HepG2 (cell line): ENCODE measurements around the gene ZNF503. TPM values are rescaled to one million over a fixed set of nuclear protein-coding genes. Genes with fewer than 3 reads are reported as not detected.
A peak's percentile ranks its signal among the peaks of the same experiment; 100 is the strongest.

Experiments used
- ATAC-seq: fragments of 200-7000 bp; cut with Tn5 transposase; 3 replicates; pipeline ENCODE4 v1.9.1; 2020; ENCODE audit warnings: mild to moderate bottlenecking, moderate library complexity
- Bru-seq: library from RNA; stranded (reverse); fragments of 400-500 nt; gene quantifications from one replicate; lab custom pipeline; 2021; lab: Mats Ljungman, UMichigan
- BruChase-seq, 2 experiments: library from RNA; stranded (reverse); fragments of 400-500 nt; gene quantifications; one replicate each; lab custom pipeline; 2021; lab: Mats Ljungman, UMichigan
- BruUV-seq: library from RNA; stranded (reverse); fragments of 400-500 nt; replicated peaks from 2 replicates; lab custom pipeline; 2021; lab: Mats Ljungman, UMichigan
- CTCF ChIA-PET: fragments of 300-600 bp; formaldehyde crosslinking; extraction: SDS; loops from one replicate; lab custom pipeline; 2021; ENCODE audit warnings: low total read pairs, inconsistent platforms, low intra/inter-chr PET ratio; lab: Yijun Ruan, JAX
- POLR2A ChIA-PET: fragments of 350-600 bp; sonication (Branson Sonifier 250); formaldehyde crosslinking; loops from one replicate; lab custom pipeline; 2020; ENCODE audit warnings: antibody characterized with exemption, inconsistent platforms; lab: Yijun Ruan, JAX
- DNase-seq: peaks from one replicate; pipeline ENCODE4 v3.0.0-alpha.2; 2015; ENCODE audit warnings: low spot score
- FAIRE-seq: peaks from 3 replicates; lab custom pipeline; 2011; peaks lifted over from hg19 to GRCh38; lab: Jason Lieb, UNC
- H2AFZ ChIP-seq: one replicate; pipeline ENCODE4 v1.6.1; 2011; ENCODE audit warnings: low read length, inconsistent platforms
- H3K27ac ChIP-seq: fragments of 300-600 bp; 3 replicates; pipeline ENCODE4 v1.8.0; 2011; ENCODE audit warnings: mixed run types, mild to moderate bottlenecking, mixed read lengths, low read length, inconsistent platforms; ENCODE audit not compliant: insufficient read depth; ENCODE audit errors: extremely low read length
- H3K27me3 ChIP-seq, 2 experiments: fragments of 200-600 bp in 1 of 2; 2 replicates in 1 of 2; 3 replicates in 1 of 2; pipeline versions ENCODE4 v1.6.0 to v1.8.0; 2011; ENCODE audit warnings: low read length in 2 of 2, mild to moderate bottlenecking in 2 of 2, moderate library complexity in 2 of 2, inconsistent platforms in 1 of 2; ENCODE audit not compliant: insufficient read depth in 2 of 2, control insufficient read depth in 1 of 2
- H3K36me3 ChIP-seq, 2 experiments: fragments of 200-600 bp in 1 of 2; replicated peaks in 1 of 2; 2 replicates in 1 of 2; 3 replicates in 1 of 2; pipeline versions ENCODE4 v1.5.1 to v1.8.0; 2011; ENCODE audit warnings: low read length in 2 of 2, inconsistent platforms in 1 of 2; ENCODE audit not compliant: insufficient read depth in 2 of 2, control insufficient read depth in 1 of 2
- H3K4me1 ChIP-seq: 2 replicates; pipeline ENCODE4 v1.5.1; 2012; ENCODE audit warnings: low read length, inconsistent platforms; ENCODE audit not compliant: insufficient read depth
- H3K4me2 ChIP-seq: 2 replicates; pipeline ENCODE4 v1.6.0; 2011; ENCODE audit warnings: low read depth, low read length, inconsistent platforms
- H3K4me3 ChIP-seq, 3 experiments: fragments of 200-600 bp in 1 of 3; sonication (generic), shearing (Covaris generic) in 1 of 3; replicated peaks in 1 of 3; 2 replicates each; pipeline ENCODE4 v1.5.1; 2011 to 2016; ENCODE audit warnings: low read length in 3 of 3, inconsistent platforms in 2 of 3, low read depth in 2 of 3, mild to moderate bottlenecking in 2 of 3, control low read depth in 1 of 3, mixed read lengths in 1 of 3; ENCODE audit not compliant: insufficient read depth in 1 of 3
- H3K79me2 ChIP-seq: one replicate; pipeline ENCODE4 v1.6.1; 2011; ENCODE audit warnings: low read length, inconsistent platforms; ENCODE audit not compliant: insufficient read depth
- H3K9ac ChIP-seq: 2 replicates; pipeline ENCODE4 v1.6.0; 2011; ENCODE audit warnings: mild to moderate bottlenecking, low read depth, low read length, inconsistent platforms; ENCODE audit not compliant: insufficient read depth
- H3K9me3 ChIP-seq: 2 replicates; pipeline ENCODE4 v1.5.1; 2012; ENCODE audit warnings: mild to moderate bottlenecking, low read length
- H4K20me1 ChIP-seq: 2 replicates; pipeline ENCODE4 v1.6.0; 2011; ENCODE audit warnings: inconsistent platforms, mild to moderate bottlenecking, low read length, moderate library complexity; ENCODE audit not compliant: insufficient read depth
- HOXD1 ChIP-seq: sonication (generic); formaldehyde crosslinking; IDR thresholded peaks from 2 replicates; pipeline ENCODE4 v1.5.0; 2020; ENCODE audit warnings: missing genetic modification reagents
- KDM1A ChIP-seq: IDR thresholded peaks from 2 replicates; pipeline ENCODE4 v1.6.1; 2016; ENCODE audit warnings: missing compliant biosample characterization
- RERE ChIP-seq: IDR thresholded peaks from 2 replicates; pipeline ENCODE4 v1.6.1; 2016; ENCODE audit warnings: low read depth, missing genetic modification reagents, missing compliant biosample characterization
- REST ChIP-seq, 2 experiments: IDR thresholded peaks; 2 replicates each; pipeline ENCODE4 v1.6.1; 2011 to 2012; ENCODE audit warnings: low read length in 2 of 2, borderline replicate concordance in 1 of 2, low read depth in 1 of 2, mild to moderate bottlenecking in 1 of 2, moderate library complexity in 1 of 2
- SMARCC2 ChIP-seq: fragments of 450-650 bp; IDR thresholded peaks from 2 replicates; pipeline ENCODE4 v1.6.1; 2017; ENCODE audit warnings: antibody characterized with exemption, mild to moderate bottlenecking
- WGBS: methylation state at CpG from one replicate; pipeline ENCODE4 v1.1.6; 2017; ENCODE audit warnings: low lambda C conversion rate; 5-methylcytosine and 5-hydroxymethylcytosine counted together
- in situ Hi-C: cut with HindIII; loops from 2 replicates; pipeline ENCODE4 v1.10.0; 2017; ENCODE audit warnings: low pct_unique_long_range_greater_than_20kb; ENCODE audit not compliant: extremely low pct_ligation_motif_present
- intact Hi-C: fragments of 100-400 bp; cut with micrococcal nuclease; formaldehyde crosslinking; loops from one replicate; pipeline ENCODE4 v1.10.0; 2022; ENCODE audit not compliant: unreplicated experiment
- long read RNA-seq, 2 experiments: library from RNA in 1 of 2; library from polyadenylated mRNA in 1 of 2; stranded (forward) in 1 of 2; unstranded in 1 of 2; transcript quantifications; one replicate each; pipeline ENCODE4 v2.0.0, GENCODE V29; 2019 to 2022
- polyA minus RNA-seq, 3 experiments: library from RNA; depleted of rRNA, polyadenylated mRNA; stranded (reverse); fragments of >200 nt; gene quantifications; 2 replicates each; pipeline ENCODE4 v1.2.3, GENCODE V29; 2011; ENCODE audit warnings: low replicate concordance in 1 of 3
- polyA plus RNA-seq, 8 experiments: library from polyadenylated mRNA; depleted of rRNA in 3 of 8; stranded (reverse) in 7 of 8; unstranded in 1 of 8; fragments of >200 nt; fragmentation: Illumina TruSeq in 4 of 8; extraction: Trizol in 4 of 8; gene quantifications; 2 replicates each; pipeline versions ENCODE4 v1.2.1 to v1.2.3, GENCODE V29; 2011 to 2016; ENCODE audit warnings: low read depth in 4 of 8, missing spikeins in 1 of 8, mixed read lengths in 1 of 8; ENCODE audit not compliant: insufficient read depth in 1 of 8
- total RNA-seq, 5 experiments: library from RNA; depleted of rRNA; stranded (reverse); fragments of >200 nt; fragmentation: Illumina TruSeq; extraction: Trizol; gene quantifications; 2 replicates each; pipeline ENCODE4 v1.2.3, GENCODE V29; 2016; ENCODE audit warnings: low read depth in 1 of 5

Gene ZNF503
- 5.8 and 8.3 TPM in 2 replicates for total RNA-seq (2016; rRNA removed; fragmentation: Illumina TruSeq; extraction: Trizol)
- total RNA-seq (2016; cell fraction: cytosol; rRNA removed; fragmentation: Illumina TruSeq; extraction: Trizol; ENCODE audit: low read depth), result 1.8 and 1.9 TPM in 2 replicates
- total RNA-seq (2016; cell fraction: insoluble cytoplasmic fraction; rRNA removed; fragmentation: Illumina TruSeq; extraction: Trizol), result 5.6 and 8.5 TPM in 2 replicates
- 6.0 and 6.3 TPM in 2 replicates for total RNA-seq (2016; cell fraction: membrane; rRNA removed; fragmentation: Illumina TruSeq; extraction: Trizol)
- 8.7 TPM in 2 replicates for total RNA-seq (2016; cell fraction: nucleus; rRNA removed; fragmentation: Illumina TruSeq; extraction: Trizol)
- 2.7 and 4.0 TPM in 2 replicates for polyA plus RNA-seq (2011; rRNA removed)
- 2.4 and 4.0 TPM in 2 replicates for polyA plus RNA-seq (2011; cell fraction: cytosol; rRNA removed)
- 15.1 and 19.3 TPM in 2 replicates for polyA plus RNA-seq (2011; cell fraction: nucleus; rRNA removed)
- 9.8 and 13.3 TPM in 2 replicates for polyA plus RNA-seq (2012)
- 1.3 and 1.4 TPM in 2 replicates for polyA plus RNA-seq (2016; cell fraction: cytosol; fragmentation: Illumina TruSeq; extraction: Trizol; ENCODE audit: low read depth)
- polyA plus RNA-seq (2016; cell fraction: insoluble cytoplasmic fraction; fragmentation: Illumina TruSeq; extraction: Trizol; ENCODE audit: low read depth), result 13.9 and 16.9 TPM in 2 replicates
- 4.1 and 4.2 TPM in 2 replicates for polyA plus RNA-seq (2016; cell fraction: membrane; fragmentation: Illumina TruSeq; extraction: Trizol; ENCODE audit: low read depth)
- polyA plus RNA-seq (2016; cell fraction: nucleus; fragmentation: Illumina TruSeq; extraction: Trizol; ENCODE audit: insufficient read depth, low read depth), result 25.1 and 25.7 TPM in 2 replicates
- polyA minus RNA-seq (2011; rRNA and poly(A)+ RNA removed; ENCODE audit: low replicate concordance), result 1.0 and 15.3 TPM in 2 replicates
- polyA minus RNA-seq (2011; cell fraction: cytosol; rRNA and poly(A)+ RNA removed), result 10.1 and 11.8 TPM in 2 replicates
- polyA minus RNA-seq (2011; cell fraction: nucleus; rRNA and poly(A)+ RNA removed), result 7.0 and 10.7 TPM in 2 replicates
- percentile 97 among the genes with signal in this experiment for Bru-seq, nascent RNA
- percentile 78 among the genes with signal in this experiment for BruChase-seq, experiment 1, labeled RNA remaining after a 6-hour chase
- percentile 94 among the genes with signal in this experiment for BruChase-seq, experiment 2, labeled RNA remaining after a 2-hour chase
- long read RNA-seq, experiment 1, partial matches to known transcripts, result 0 of 10 reads
- long read RNA-seq, experiment 1, other reads (novel, unspliced or antisense), result 10 of 10 reads
- long read RNA-seq, experiment 2, transcript ZNF503-201 (2 exons, 3,347 nt), result major isoform, 29 of 91 reads
- long read RNA-seq, experiment 2, partial matches to known transcripts, result 4 of 91 reads
- long read RNA-seq, experiment 2, other reads (novel, unspliced or antisense), result 58 of 91 reads

- H3K4me1 ChIP-seq, result peaks cover 25% of the 10 kb centered on the region
- peak; percentile 65 for ATAC-seq
- POLR2A ChIA-PET, result interaction anchor here (0.7 to 8.4 kb wide), 46 partner anchors 8 to 901 kb away, joined by 3 to 219 read pairs (median 5); partner anchors contain the start of genes COMTD1 and LRMDA
- peak within 1 kb of the TSS; percentile 79 for H2AFZ ChIP-seq
- peak within 1 kb of the TSS; percentile 97 for H3K27ac ChIP-seq
- H4K20me1 ChIP-seq, result peaks cover 26% of the 10 kb centered on the region; the same call in 1 of the 2 replicates
- DNase-seq, result peak; percentile 98
- CTCF ChIA-PET, result interaction anchor here (1.3 kb wide), 1 partner anchor 509 kb away, joined by 3 read pairs; no protein-coding TSS in a partner anchor
- H3K36me3 ChIP-seq, result peaks cover 5 to 21% of the 10 kb centered on the region in 2 experiments; a peak in 2 of 5 replicates
- H3K79me2 ChIP-seq, result peaks cover 55% of the 10 kb centered on the region
- BruUV-seq, result no TSS peak
- peak; percentile 81 for FAIRE-seq
- intact Hi-C loops, result loop anchor here (1.0 to 10.0 kb wide), 8 partner anchors 27 to 900 kb away; no protein-coding TSS in a partner anchor
- H3K4me2 ChIP-seq, result peak within 1 kb of the TSS; percentile 99
- peak within 1 kb of the TSS; percentile 100 for H3K4me3 ChIP-seq
- in situ Hi-C loops, result loop anchor here (5.0 kb wide), 1 partner anchor 370 kb away; no protein-coding TSS in a partner anchor
- WGBS, result under 1% methylated on average over 36 of the region's 88 CpGs
- H3K9me3 ChIP-seq, result no peaks in the 10 kb centered on the region
- H3K9ac ChIP-seq, result peak within 1 kb of the TSS; percentile 93
- H3K27me3 ChIP-seq, result no peaks in the 10 kb centered on the region; a peak in 1 of 5 replicates
- TF ChIP-seq HOXD1 (0 out of 2 replicates have a peak, but pooled peaks have one; percentile 58), REST (IDR thresholded peaks at IDR 0.05; ENCODE audit: borderline replicate concordance in 1 of 2, low read depth in 1 of 2, low read length in 2 of 2) (peak in 1 of 2 experiments; percentile 81; a peak in 2 of 4 replicates), KDM1A (CRISPR knock-in tag) (no peak), SMARCC2 (no peak), RERE (no peak; the same call in 1 of the 2 replicates)
Measured at GRCh38 chr10:75401569-75402485, at the start of gene ZNF503. TSS of gene ZNF503 (minus strand) at chr10:75401764. CDS start at chr10:75401419, 345 bp downstream.
